ENCODE results near the gene DENND1A.
"Not testable (repeated sequence)": the region's sequence is repeated elsewhere in the genome, so short reads cannot be mapped to it uniquely, and the experiment has no call there.

DENND1A gene

GRCh38 chr9:123861086-123861755 lies 68.7 kb downstream of the DENND1A start:
- no peak for DNase-seq

GRCh38 chr9:123860603-123861002 lies 69.3 kb downstream of the DENND1A start:
- no peak for DNase-seq

GRCh38 chr9:123852403-123852802 lies 77.5 kb downstream of the DENND1A start:
- no peak for DNase-seq

- no peak for DNase-seq
Measured at GRCh38 chr9:123851851-123852250, 78.1 kb downstream of the DENND1A start.

GRCh38 chr9:123848447-123849085 lies 81.4 kb downstream of the DENND1A start:
- DNase-seq, result no peak

- no peak for DNase-seq
Measured at GRCh38 chr9:123846966-123847365, 83.0 kb downstream of the DENND1A start.

GRCh38 chr9:123843703-123844102 lies 86.2 kb downstream of the DENND1A start:
- DNase-seq, result no peak

- DNase-seq, result no peak
Measured at GRCh38 chr9:123835821-123836220, 94.1 kb downstream of the DENND1A start.

- peak; percentile 19 for DNase-seq
Measured at GRCh38 chr9:123834889-123835562, 94.9 kb downstream of the DENND1A start.

- peak; percentile 20 for DNase-seq
Measured at GRCh38 chr9:123834218-123834888, 95.6 kb downstream of the DENND1A start.

- no peak for DNase-seq
Measured at GRCh38 chr9:123832858-123833650, 96.9 kb downstream of the DENND1A start.

GRCh38 chr9:123832176-123832575 lies 97.8 kb downstream of the DENND1A start:
- no peak for DNase-seq

- DNase-seq, result no peak
Measured at GRCh38 chr9:123828449-123828848, 101.5 kb downstream of the DENND1A start.

- DNase-seq, result no peak
Measured at GRCh38 chr9:123825342-123826060, 104.4 kb downstream of the DENND1A start.

GRCh38 chr9:123823194-123823947 lies 106.6 kb downstream of the DENND1A start:
- DNase-seq, result no peak

- no peak for DNase-seq
Measured at GRCh38 chr9:123821619-123822018, 108.3 kb downstream of the DENND1A start.

GRCh38 chr9:123820139-123820538 lies 109.8 kb downstream of the DENND1A start:
- DNase-seq, result no peak

GRCh38 chr9:123816817-123817472 lies 113.0 kb downstream of the DENND1A start:
- DNase-seq, result no peak

GRCh38 chr9:123815856-123816255 lies 114.1 kb downstream of the DENND1A start:
- not testable (repeated sequence) for DNase-seq

- no peak for DNase-seq
Measured at GRCh38 chr9:123814496-123814895, 115.4 kb downstream of the DENND1A start.

- no peak for DNase-seq
Measured at GRCh38 chr9:123812984-123813383, 116.9 kb downstream of the DENND1A start.
